ENCODE results near the gene NAT8L.

Gene NAT8L

DNA sequence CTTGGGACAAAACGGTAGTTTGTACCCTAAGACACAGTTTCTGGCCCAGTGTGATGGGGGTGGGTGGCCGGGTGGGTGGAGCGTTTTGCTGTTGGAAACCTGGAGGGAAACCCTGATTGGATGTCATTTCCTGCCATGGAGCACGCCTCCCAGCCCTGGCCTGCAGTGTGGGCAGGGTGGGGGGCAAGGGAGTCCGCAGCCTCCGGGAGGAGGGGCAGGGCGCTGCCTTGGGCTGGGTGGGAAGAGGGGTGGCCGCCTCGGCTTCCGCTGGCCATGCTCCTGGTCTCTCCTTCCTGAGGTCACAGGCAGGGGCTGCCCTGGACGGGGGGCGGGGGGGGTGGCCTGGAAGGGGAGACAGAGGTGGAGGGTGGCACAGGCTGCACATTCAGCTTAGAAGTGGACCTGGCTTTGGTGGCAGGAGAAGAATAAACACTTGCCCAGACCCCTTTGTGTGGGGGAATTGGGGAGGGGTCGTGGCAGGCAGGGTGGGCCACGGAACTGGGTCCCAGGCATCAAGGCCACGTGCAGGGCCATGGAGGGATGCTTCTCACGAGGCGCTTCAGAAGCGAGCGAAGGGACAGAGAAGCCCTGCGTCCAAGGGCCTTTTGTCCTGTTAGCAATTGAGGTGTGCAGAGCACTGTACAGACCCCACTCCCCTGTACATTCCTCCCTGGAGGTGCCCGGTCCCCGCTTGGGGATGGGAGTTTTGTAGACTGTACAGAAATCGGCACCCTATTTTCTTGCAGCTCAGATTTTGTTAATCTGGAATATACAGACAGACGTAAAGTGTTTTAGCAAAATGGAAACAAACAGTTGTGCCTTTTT, 6.2 kb downstream of the NAT8L start:
- Mint-ChIP-seq H3K4me1 (peaks cover 3% of the 10 kb centered on the region), H3K9me3 (no peaks in the 10 kb centered on the region), H3K36me3 (no peaks in the 10 kb centered on the region), H3K4me3 (no peak overlapping the region), H3K27ac (no peak overlapping the region), H3K27me3 (peaks cover 4% of the 10 kb centered on the region)
- no peak for DNase-seq (ENCODE audit: low spot score in 2 of 2)
- ATAC-seq (ENCODE audit: low read depth) = no peak

DNA sequence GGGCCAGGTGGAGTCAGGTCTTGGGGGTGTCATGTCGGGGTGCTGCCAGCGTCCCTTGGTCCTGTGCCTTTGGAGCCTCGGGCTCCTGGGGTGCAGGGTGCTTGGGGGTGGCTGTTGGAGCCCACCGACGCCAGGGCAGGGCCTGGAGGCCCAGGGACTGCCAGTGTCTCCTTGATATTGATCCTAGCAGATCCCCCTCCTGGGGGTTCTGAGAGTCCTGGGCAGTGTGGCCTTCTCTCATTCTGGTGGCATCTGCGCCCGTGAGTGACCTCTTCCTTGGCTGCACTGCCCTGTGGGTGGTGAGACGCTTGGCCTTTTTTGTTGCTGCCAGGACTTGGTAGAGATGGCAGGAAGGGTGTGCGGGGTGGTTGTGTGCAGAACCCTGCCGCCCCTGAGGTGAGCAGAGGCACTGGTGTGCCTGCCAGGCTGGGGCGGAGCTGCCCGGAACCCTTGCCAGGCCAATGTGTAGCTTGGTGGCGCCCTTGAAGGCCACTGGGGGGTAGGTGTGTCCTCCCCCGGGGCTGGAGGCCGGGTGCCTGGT, 7.0 kb downstream of the NAT8L start:
- DNase-seq (ENCODE audit: low spot score in 2 of 2) (no peak), ATAC-seq (ENCODE audit: low read depth) (no peak)
- Mint-ChIP-seq H3K36me3 (no peaks in the 10 kb centered on the region), H3K27me3 (peaks cover 6% of the 10 kb centered on the region), H3K27ac (no peak overlapping the region), H3K4me3 (no peak overlapping the region), H3K4me1 (peaks cover 3% of the 10 kb centered on the region), H3K9me3 (no peaks in the 10 kb centered on the region)

DNA sequence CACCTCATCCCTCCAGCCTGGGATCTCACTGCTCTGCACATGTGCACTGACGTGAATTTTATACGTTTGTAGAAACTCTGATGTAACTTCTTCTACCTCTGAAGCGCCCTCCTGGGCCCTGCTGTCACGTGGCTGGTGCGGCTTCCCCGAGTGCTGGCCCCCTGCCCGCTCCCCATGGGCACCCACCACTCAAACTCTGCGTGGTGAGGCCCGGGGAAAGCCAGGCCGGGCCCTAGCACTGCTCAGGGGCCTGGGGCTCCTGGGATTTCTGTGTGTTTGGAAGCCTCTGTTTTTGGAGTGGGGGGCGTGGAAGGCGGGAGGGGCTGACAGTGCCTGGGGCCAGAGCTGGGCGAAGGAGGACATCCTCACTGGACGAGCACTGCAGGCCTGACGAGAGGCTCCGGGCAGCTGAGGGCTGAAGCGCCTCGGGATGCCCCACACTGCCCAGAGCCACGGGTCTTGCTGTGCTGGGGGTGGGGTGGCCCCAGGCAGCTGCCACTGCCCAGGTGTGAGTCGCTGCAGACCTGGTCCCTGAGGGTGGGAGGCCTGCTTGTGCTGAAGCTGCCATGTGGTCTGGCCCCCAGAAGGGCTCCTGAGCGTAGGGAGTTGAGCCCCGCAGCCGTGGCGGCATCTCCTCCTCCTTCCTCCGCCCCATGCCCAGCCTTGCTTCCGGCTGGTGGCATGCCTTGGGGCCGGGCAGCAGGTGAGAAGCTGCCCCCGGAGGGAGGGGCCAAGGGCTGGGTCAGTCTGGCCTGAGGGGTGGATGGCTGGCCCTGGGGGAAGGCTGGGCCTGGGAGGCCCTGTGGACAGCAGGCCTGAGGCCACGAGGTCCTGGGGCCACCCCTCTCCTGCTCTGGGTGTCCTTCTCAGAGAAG, 7.7 kb downstream of the NAT8L start:
- ATAC-seq (ENCODE audit: low read depth) (no peak), DNase-seq (ENCODE audit: low spot score in 2 of 2) (no peak)
- no peaks in the 10 kb centered on the region for H3K9me3 Mint-ChIP-seq
- H3K27me3 Mint-ChIP-seq = peaks cover 7% of the 10 kb centered on the region
- H3K36me3 Mint-ChIP-seq = no peaks in the 10 kb centered on the region
- no peak overlapping the region for H3K27ac Mint-ChIP-seq
- peaks cover 3% of the 10 kb centered on the region for H3K4me1 Mint-ChIP-seq
- no peak overlapping the region for H3K4me3 Mint-ChIP-seq

DNA sequence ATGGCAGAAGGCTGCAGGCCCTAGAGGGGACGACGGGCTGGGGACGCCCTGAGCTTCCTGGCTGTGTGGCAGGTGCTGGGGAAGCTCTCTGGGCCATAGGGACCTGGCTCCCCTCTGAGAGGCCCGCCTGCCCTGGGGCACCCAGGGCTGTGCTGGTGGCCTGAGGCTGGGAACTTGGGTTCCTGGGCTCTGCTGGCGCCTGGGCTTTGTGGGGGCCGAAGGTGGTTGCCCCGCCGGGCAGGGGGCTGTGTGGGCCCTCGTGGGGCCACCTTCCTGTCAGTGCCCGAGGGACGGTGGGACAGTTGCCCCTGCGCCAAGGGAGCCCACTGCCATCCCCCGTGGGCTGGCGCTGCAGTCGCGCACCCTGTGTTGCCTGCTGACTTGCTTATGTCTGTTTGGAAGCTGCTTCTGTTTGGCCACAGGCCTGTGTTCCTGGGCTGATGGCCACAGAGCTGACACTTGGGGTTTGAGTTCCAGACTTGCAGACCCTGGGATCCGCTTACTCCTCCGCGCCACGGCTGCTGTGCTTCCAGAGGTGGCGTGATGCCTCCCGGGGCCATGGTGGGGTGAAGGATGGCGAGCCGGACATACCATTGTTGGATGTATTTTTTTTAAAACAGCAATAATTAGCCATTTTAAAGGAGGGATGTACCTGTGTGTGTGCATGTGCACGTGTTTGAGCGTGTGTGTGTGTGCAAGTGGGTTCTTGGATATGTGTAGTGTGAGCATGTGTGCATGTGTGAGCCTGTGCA, 8.5 kb downstream of the NAT8L start:
- H3K36me3 Mint-ChIP-seq = no peaks in the 10 kb centered on the region
- no peak for DNase-seq (ENCODE audit: low spot score in 2 of 2)
- H3K9me3 Mint-ChIP-seq = no peaks in the 10 kb centered on the region

DNA sequence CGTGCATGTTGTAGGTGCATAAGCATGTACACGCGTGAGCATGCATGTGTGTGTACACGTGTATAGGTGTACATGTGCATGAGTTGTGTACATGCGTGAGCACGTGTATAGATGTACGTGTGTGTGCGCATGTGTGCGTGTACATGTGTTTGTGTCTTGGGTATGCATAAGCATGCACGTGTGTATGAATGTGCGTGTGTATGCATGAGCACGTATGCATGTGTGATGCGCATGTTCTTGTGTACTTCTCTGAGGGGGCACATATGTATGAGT, 9.0 kb downstream of the NAT8L start:
- H3K4me1 Mint-ChIP-seq = peaks cover 3% of the 10 kb centered on the region
- H3K27me3 Mint-ChIP-seq = peaks cover 5% of the 10 kb centered on the region

More for the DNA sequence above, 8.5 kb downstream of the NAT8L start:
- no peak overlapping the region for H3K4me3 Mint-ChIP-seq
- peaks cover 5% of the 10 kb centered on the region for H3K27me3 Mint-ChIP-seq
- no peak overlapping the region for H3K27ac Mint-ChIP-seq
- no peak for ATAC-seq (ENCODE audit: low read depth)
- H3K4me1 Mint-ChIP-seq = peaks cover 3% of the 10 kb centered on the region

DNA sequence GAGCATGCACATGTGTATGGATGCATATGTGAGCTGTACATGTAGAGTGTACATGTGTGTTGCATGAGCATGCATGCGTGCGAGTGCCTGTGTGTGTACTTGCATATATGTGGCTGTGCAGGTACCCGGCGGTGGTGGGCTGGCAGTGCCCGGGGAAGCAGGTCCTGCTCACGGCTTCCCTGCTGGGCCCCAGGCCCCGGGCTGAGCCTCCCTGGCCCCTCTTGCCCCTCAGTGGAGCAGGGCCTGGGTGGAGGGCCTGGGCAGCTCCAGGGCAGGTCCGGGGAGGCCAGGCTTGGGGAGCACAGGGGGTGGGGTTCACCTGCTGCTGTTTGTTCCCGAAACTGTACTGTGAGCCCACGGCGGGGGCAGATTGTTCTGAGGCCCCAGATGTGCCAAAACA, 9.4 kb downstream of the NAT8L start:
- H3K9me3 Mint-ChIP-seq = no peaks in the 10 kb centered on the region
- H3K27ac Mint-ChIP-seq = no peak overlapping the region
- peaks cover 3% of the 10 kb centered on the region for H3K4me1 Mint-ChIP-seq
- no peaks in the 10 kb centered on the region for H3K36me3 Mint-ChIP-seq
- no peak for DNase-seq (ENCODE audit: low spot score in 2 of 2)
- no peak for ATAC-seq (ENCODE audit: low read depth)
- no peak overlapping the region for H3K4me3 Mint-ChIP-seq
- peaks cover 5% of the 10 kb centered on the region for H3K27me3 Mint-ChIP-seq

More for the DNA sequence above, 9.0 kb downstream of the NAT8L start:
- Mint-ChIP-seq H3K4me3 (no peak overlapping the region), H3K9me3 (no peaks in the 10 kb centered on the region), H3K36me3 (no peaks in the 10 kb centered on the region), H3K27ac (no peak overlapping the region)
- DNase-seq (ENCODE audit: low spot score in 2 of 2) (no peak), ATAC-seq (ENCODE audit: low read depth) (no peak)

DNA sequence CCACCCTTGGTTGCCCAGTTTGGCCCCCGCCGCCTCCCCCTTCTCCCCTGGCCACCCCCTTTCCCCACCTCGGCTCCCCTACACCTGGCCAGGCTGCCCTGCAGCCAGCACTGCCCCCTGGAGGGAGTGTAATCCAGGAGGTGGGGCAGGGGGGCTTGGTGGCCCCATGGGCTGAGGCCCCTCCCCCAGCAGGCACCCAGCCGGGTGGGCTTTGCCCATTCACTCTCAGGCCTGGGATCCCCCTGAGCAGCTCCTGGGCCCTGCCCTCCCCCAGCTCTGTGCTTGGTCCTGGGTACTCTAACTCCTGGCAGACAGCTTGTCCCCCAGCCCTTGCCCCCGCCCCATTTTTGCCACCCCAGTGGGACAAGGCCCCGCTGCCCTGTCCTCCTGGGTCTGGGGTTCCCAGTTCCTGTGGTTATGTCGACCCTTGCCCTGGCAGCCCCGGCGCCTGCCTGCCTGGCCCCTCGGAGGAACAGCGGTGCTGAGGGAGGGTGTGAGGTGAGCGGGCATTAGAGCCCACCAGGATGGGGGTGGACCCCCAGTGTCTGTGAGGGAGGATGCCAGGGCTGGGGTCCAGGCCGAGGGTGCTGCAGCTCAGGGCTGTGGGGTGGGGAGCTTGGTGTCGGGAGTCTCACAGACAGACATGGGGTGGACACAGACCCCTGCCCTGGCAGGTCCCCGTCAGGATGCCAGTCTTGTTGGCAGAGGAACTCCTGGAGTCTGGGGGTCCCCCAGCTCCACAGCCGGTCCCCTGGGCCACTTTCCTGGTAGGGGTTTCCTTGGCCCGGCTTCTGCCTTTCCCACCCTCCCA, 10.2 kb downstream of the NAT8L start:
- H3K36me3 Mint-ChIP-seq = no peaks in the 10 kb centered on the region
- peaks cover 3% of the 10 kb centered on the region for H3K4me1 Mint-ChIP-seq
- no peak overlapping the region for H3K27ac Mint-ChIP-seq
- no peak for ATAC-seq (ENCODE audit: low read depth)
- no peak overlapping the region for H3K4me3 Mint-ChIP-seq
- DNase-seq (ENCODE audit: low spot score in 2 of 2) = no peak
- peaks cover 5% of the 10 kb centered on the region for H3K27me3 Mint-ChIP-seq
- H3K9me3 Mint-ChIP-seq = no peaks in the 10 kb centered on the region

DNA sequence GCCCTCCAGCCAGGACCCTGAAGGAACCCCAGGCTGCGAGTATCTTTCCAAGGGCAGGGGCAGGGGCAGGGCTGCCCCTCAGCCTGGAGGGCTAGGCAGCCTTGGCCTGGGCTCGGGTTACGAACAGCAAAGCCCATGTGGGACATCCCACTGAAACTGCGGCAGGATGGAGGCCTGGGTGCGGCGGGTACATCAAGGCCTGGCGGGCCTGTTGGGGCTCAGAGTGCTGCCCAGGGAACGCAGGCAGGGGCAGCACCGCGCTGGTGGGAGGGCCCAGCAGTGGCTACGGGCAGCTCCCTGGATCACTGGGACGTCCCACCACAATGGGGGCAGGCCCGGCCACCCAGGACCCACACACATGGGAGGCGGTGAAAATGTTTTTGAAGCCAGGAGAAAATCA, 10.9 kb downstream of the NAT8L start:
- H3K36me3 Mint-ChIP-seq = no peaks in the 10 kb centered on the region
- peaks cover 3% of the 10 kb centered on the region for H3K4me1 Mint-ChIP-seq
- H3K4me3 Mint-ChIP-seq = no peak overlapping the region
- DNase-seq (ENCODE audit: low spot score in 2 of 2) (no peak), ATAC-seq (ENCODE audit: low read depth) (no peak)
- H3K9me3 Mint-ChIP-seq = no peaks in the 10 kb centered on the region
- H3K27me3 Mint-ChIP-seq = peaks cover 5% of the 10 kb centered on the region
- no peak overlapping the region for H3K27ac Mint-ChIP-seq

DNA sequence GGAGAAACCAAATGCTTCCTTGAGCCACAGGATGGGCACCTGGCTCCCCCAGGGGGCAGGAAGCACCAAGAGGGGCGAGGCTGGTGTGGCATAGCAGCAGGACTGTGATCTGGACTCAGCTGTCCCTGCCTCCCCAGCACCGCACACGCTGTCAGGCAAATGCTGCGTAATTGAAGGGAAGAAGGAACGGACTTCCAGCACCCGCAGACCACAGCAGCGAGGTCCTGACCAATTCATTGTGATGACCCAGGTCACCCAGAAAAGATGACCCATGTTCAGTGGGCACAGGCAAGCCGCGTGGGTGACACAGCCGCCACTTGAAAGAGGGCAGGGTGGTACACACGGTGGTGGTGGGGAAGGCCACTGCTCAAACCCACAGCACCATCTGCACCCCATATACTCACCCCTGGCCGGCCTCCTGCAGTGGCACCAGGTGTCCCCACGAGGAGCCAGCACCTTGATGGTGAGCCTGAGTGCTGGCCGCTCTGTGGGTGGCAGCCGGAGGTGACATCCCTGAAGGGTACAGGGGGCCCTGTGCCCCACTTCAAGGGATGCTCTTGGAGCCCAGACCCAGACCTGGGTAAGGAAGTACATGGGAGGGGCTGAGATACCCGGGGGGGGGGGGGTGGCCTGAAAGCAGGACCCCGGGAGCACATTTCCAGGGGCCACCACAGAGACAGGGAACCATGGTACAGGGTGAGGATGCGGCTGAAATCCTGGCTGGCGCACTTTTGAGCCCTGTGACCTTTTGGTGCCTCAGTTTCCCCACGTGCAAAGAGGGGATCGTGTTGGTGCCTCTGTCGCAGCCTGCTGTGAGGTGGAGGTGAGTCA, 11.5 kb downstream of the NAT8L start:
- no peaks in the 10 kb centered on the region for H3K9me3 Mint-ChIP-seq
- no peak overlapping the region for H3K4me3 Mint-ChIP-seq
- H3K36me3 Mint-ChIP-seq = no peaks in the 10 kb centered on the region
- DNase-seq (ENCODE audit: low spot score in 2 of 2) (no peak), ATAC-seq (ENCODE audit: low read depth) (no peak)
- H3K4me1 Mint-ChIP-seq = peaks cover 3% of the 10 kb centered on the region
- H3K27me3 Mint-ChIP-seq = peaks cover 5% of the 10 kb centered on the region
- H3K27ac Mint-ChIP-seq = no peak overlapping the region

DNA sequence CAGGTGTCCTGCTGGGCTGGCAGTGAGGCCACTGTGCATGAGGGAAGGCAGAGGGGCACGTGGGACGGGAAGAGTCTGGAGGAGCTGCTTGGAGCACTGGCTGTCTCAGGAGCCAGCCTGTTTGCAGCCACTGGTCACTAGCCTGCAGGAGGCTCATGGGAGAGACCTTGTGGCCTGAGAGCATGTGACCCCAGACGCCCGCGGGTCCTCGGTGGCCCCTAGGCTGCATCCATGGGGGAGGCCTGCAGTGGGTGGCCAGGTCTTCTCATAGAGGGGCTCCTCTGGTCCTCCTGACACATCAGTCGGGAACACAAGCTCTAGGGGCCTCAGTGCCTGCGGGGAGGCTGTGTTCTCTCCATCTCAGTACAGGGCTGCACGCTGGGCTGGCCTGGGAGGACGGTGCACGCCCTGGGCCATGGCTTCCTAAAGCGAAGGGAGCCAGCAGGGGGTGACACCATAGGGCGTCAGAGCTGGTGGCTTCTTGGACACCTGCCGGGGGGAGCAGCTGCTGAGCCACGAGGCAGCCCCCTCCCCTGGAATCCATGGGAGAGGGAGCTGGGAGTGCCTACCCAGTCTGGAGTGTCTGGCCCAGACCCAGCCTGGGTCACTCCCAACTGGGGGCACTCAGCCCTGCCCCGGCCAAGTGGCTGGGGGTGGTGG, 12.3 kb downstream of the NAT8L start:
- ATAC-seq (ENCODE audit: low read depth) = no peak
- peaks cover 4% of the 10 kb centered on the region for H3K27me3 Mint-ChIP-seq
- no peak for DNase-seq (ENCODE audit: low spot score in 2 of 2)
- H3K36me3 Mint-ChIP-seq = no peaks in the 10 kb centered on the region
- no peaks in the 10 kb centered on the region for H3K9me3 Mint-ChIP-seq
- H3K4me3 Mint-ChIP-seq = no peak overlapping the region
- H3K4me1 Mint-ChIP-seq = peaks cover 3% of the 10 kb centered on the region
- H3K27ac Mint-ChIP-seq = no peak overlapping the region

DNA sequence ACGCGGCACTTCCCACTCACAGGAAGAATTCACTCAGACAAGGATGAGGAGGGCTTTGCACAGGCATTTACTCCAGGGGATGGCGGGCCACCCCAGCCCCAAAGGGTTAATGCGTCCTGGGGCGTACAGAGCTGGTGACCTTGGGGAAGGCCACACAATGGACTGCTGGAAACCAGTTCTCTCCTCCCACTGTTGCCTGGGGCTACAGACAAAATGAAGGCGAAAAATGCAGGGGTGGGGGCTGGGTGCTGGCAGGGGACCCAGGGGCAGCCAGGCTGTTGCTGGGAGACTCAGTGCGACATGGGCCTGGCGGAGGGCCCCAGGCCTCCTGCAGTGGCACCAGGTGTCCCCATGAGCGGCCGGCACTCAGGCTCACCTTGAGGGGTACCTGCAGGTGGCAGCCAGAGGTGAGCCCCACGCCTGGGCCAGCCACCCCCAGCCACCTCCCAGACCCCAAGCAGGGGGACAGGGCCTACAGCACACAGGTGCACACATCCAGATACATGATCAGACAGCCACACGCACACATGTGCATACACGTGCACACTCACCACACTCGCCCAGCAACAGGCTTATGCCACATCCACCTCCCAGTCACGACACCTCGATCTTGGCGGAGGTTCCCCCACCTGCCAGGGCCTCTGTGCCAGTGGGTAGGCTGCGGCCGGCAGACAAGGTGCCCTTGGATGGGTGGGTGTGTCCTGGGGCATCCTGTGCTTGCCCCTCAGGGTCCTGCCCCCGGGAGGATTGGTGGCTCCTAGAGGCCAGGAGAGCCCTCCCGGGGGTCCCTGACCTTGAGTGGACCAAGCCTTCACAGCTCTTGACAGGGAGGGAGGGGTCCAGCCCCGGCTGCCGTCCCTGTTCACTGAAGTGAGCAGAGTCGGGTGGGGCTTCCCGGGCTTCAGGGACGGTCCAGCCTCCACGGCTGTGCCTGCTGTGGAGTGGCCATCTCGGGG, 13.1 kb downstream of the NAT8L start:
- ATAC-seq (ENCODE audit: low read depth) (no peak), DNase-seq (ENCODE audit: low spot score in 2 of 2) (no peak)
- Mint-ChIP-seq H3K9me3 (no peaks in the 10 kb centered on the region), H3K36me3 (no peaks in the 10 kb centered on the region), H3K27me3 (peaks cover 6% of the 10 kb centered on the region), H3K4me1 (peaks cover 3% of the 10 kb centered on the region), H3K27ac (no peak overlapping the region), H3K4me3 (no peak overlapping the region)

All from memory B cell (primary cell).